Brain microvascular endothelial cell (primary cell): ENCODE results near the gene IFI27L1.

Experiments used
- DNase-seq: peaks from one replicate; pipeline ENCODE4 v3.0.0-alpha.2; 2020
- H3K27ac ChIP-seq: fragments of 250-450 bp; sonication (Bioruptor Pico); 2 replicates; pipeline ENCODE4 v1.5.1; 2020; ENCODE audit warnings: mild to moderate bottlenecking, moderate library complexity
- H3K27me3 ChIP-seq: fragments of 250-450 bp; sonication (Bioruptor Pico); replicated peaks from 2 replicates; pipeline ENCODE4 v1.5.1; 2020; ENCODE audit warnings: mild to moderate bottlenecking
- H3K36me3 ChIP-seq: fragments of 250-450 bp; sonication (Bioruptor Pico); replicated peaks from 2 replicates; pipeline ENCODE4 v1.5.1; 2020; ENCODE audit warnings: mild to moderate bottlenecking
- H3K4me3 ChIP-seq: 2 replicates; pipeline ENCODE4 v1.5.1; 2011; ENCODE audit warnings: low read depth, mild to moderate bottlenecking, control low read depth, low read length, moderate library complexity
- CTCF ChIP-seq: IDR thresholded peaks from 2 replicates; pipeline ENCODE4 v1.5.1; 2011; ENCODE audit warnings: low read depth, mild to moderate bottlenecking, moderate library complexity, low read length, control low read depth, inconsistent platforms; ENCODE audit errors: missing control alignments
- in situ Hi-C: cut with HindIII; loops from 2 replicates; pipeline ENCODE4 v1.10.0; 2017; ENCODE audit warnings: low sequenced_read_pairs, low pct_ligation_motif_present

The IFI27L1 gene

GRCh38 chr14:94143239-94143638 lies 62.1 kb downstream of the IFI27L1 start:
- DNase-seq, result no peak
- in situ Hi-C loops, result no loop called here
- H3K27me3 ChIP-seq, result no peaks in the 10 kb centered on the region
- H3K27ac ChIP-seq, result no peak overlapping the region
- no peak overlapping the region for H3K4me3 ChIP-seq
- TF ChIP-seq CTCF, result peak; percentile 66
- no peaks in the 10 kb centered on the region for H3K36me3 ChIP-seq

- H3K4me3 ChIP-seq, result no peak overlapping the region
- no peak overlapping the region for H3K27ac ChIP-seq
- DNase-seq, result no peak
- no peak for TF ChIP-seq CTCF
- no peaks in the 10 kb centered on the region for H3K27me3 ChIP-seq
- H3K36me3 ChIP-seq, result no peaks in the 10 kb centered on the region
- in situ Hi-C loops, result no loop called here
Observed at GRCh38 chr14:94143711-94144110, 62.6 kb downstream of the IFI27L1 start.

GRCh38 chr14:94144765-94145164 lies 63.7 kb downstream of the IFI27L1 start:
- DNase-seq, result no peak
- no peak overlapping the region for H3K4me3 ChIP-seq
- no peaks in the 10 kb centered on the region for H3K36me3 ChIP-seq
- no peak overlapping the region for H3K27ac ChIP-seq
- in situ Hi-C loops, result no loop called here
- no peaks in the 10 kb centered on the region for H3K27me3 ChIP-seq
- no peak for TF ChIP-seq CTCF

- no peak overlapping the region for H3K4me3 ChIP-seq
- no peaks in the 10 kb centered on the region for H3K27me3 ChIP-seq
- in situ Hi-C loops, result no loop called here
- H3K36me3 ChIP-seq, result no peaks in the 10 kb centered on the region
- TF ChIP-seq CTCF, result no peak
- no peak for DNase-seq
- H3K27ac ChIP-seq, result no peak overlapping the region
Observed at GRCh38 chr14:94145902-94146527, 64.9 kb downstream of the IFI27L1 start.
